ENCODE measurements around the gene CD6.

DNA sequence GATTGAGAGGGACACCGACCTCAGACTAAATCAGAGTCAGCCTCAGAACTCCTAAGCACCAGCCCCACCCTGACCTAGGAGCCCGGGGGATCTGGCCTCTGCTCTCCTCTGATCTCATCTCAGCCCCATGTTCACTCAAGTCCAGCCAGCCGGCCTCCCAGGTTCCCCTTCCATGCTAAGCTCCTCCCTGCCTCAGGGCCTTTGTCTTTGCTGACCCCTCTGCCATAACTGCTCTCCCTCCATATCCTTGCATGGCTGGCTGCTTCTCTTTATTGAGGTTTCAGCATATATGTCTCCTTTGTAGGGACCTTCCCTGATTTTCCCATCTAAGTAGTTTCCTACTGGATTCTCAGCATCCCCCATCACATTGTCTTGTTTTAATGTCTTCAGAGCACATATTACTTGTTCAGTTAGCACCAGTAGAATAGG is 18.7 kb upstream of the CD6 start:
- no peak for TF ChIP-seq POLR2A (IDR thresholded peaks at IDR 0.05)
- TF ChIP-seq, protein P1, sequence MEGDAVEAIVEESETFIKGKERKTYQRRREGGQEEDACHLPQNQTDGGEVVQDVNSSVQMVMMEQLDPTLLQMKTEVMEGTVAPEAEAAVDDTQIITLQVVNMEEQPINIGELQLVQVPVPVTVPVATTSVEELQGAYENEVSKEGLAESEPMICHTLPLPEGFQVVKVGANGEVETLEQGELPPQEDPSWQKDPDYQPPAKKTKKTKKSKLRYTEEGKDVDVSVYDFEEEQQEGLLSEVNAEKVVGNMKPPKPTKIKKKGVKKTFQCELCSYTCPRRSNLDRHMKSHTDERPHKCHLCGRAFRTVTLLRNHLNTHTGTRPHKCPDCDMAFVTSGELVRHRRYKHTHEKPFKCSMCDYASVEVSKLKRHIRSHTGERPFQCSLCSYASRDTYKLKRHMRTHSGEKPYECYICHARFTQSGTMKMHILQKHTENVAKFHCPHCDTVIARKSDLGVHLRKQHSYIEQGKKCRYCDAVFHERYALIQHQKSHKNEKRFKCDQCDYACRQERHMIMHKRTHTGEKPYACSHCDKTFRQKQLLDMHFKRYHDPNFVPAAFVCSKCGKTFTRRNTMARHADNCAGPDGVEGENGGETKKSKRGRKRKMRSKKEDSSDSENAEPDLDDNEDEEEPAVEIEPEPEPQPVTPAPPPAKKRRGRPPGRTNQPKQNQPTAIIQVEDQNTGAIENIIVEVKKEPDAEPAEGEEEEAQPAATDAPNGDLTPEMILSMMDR (IDR thresholded peaks at IDR 0.05): no peak

Data from lower leg skin (tissue), 3 donors.